PC-9 (cell line): ENCODE measurements around the gene AHI1.
"Not testable (repeated sequence)": the region's sequence is repeated elsewhere in the genome, so short reads cannot be mapped to it uniquely, and the experiment has no call there.

ENCODE experiments used
- EZH2 ChIP-seq: fragments of 200-600 bp; sonication (generic); IDR thresholded peaks from 2 replicates; pipeline ENCODE4 v1.8.0; 2017; ENCODE audit warnings: antibody characterized with exemption, low read depth
- TF ChIP-seq, protein P1 (sequence below): fragments of 200-600 bp; sonication (generic); conservative IDR thresholded peaks from 2 replicates; pipeline ENCODE4 v1.6.1; 2017; ENCODE audit warnings: mixed run types, antibody characterized with exemption, mild to moderate bottlenecking, moderate library complexity

DNA sequence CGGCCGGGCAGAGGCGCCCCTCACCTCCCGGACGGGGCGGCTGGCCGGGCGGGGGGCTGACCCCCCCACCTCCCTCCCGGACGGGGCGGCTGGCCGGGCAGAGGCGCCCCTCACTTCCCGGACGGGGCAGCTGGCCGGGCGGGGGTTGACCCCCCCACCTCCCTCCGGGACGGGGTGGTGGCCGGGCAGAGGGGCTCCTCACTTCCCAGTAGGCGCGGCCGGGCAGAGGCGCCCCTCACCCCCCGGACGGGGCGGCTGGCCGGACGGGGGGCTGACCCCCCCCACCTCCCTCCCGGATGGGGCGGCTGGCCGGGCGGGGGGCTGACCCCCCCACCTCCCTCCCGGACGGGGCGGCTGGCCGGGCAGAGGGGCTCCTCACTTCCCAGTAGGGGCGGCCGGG lies 133.9 kb downstream of the AHI1 start:
- TF ChIP-seq, protein P1, sequence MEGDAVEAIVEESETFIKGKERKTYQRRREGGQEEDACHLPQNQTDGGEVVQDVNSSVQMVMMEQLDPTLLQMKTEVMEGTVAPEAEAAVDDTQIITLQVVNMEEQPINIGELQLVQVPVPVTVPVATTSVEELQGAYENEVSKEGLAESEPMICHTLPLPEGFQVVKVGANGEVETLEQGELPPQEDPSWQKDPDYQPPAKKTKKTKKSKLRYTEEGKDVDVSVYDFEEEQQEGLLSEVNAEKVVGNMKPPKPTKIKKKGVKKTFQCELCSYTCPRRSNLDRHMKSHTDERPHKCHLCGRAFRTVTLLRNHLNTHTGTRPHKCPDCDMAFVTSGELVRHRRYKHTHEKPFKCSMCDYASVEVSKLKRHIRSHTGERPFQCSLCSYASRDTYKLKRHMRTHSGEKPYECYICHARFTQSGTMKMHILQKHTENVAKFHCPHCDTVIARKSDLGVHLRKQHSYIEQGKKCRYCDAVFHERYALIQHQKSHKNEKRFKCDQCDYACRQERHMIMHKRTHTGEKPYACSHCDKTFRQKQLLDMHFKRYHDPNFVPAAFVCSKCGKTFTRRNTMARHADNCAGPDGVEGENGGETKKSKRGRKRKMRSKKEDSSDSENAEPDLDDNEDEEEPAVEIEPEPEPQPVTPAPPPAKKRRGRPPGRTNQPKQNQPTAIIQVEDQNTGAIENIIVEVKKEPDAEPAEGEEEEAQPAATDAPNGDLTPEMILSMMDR, result not testable (repeated sequence)
- TF ChIP-seq EZH2, result not testable (repeated sequence)
